HCT116 (cell line): Measurements from ENCODE around the gene MBLAC1. TPM values are rescaled to one million over a fixed set of nuclear protein-coding genes. Genes with fewer than 3 reads are reported as not detected.

ENCODE experiments used
- ATAC-seq: fragments of 200-7000 bp; cut with Tn5 transposase; 2 replicates; pipeline ENCODE4 v1.9.1; 2020; ENCODE audit warnings: mild to moderate bottlenecking, moderate library complexity
- BruUV-seq: library from RNA; stranded (reverse); fragments of 400-500 nt; replicated peaks from 2 replicates; lab custom pipeline; 2021; lab: Mats Ljungman, UMichigan
- CTCF ChIA-PET: fragments of 300-600 bp; sonication (Branson Sonifier 250); formaldehyde crosslinking; loops from one replicate; lab custom pipeline; 2021; ENCODE audit warnings: antibody characterized with exemption; lab: Charles Lee
- POLR2A ChIA-PET: fragments of 300-600, 350-600 bp; sonication (Branson Sonifier 250); formaldehyde crosslinking; loops from one replicate; lab custom pipeline; 2021; ENCODE audit warnings: antibody characterized with exemption; lab: Charles Lee
- RAD21 ChIA-PET, 2 experiments: fragments of 300-600 bp; sonication (Branson Sonifier 250); formaldehyde crosslinking; loops; one replicate each; lab custom pipeline; 2023; ENCODE audit warnings: low total read pairs in 2 of 2; ENCODE audit not compliant: uncharacterized antibody in 2 of 2, unreplicated experiment in 2 of 2, low non-redundant PET in 1 of 2; lab: Charles Lee
- DNase-seq: peaks from one replicate; pipeline ENCODE4 v3.0.0-alpha.2; 2010; ENCODE audit warnings: low read depth, low spot score
- H2AFZ ChIP-seq: fragments of 200-600 bp; shearing (Covaris generic), sonication (generic); 2 replicates; pipeline ENCODE4 v1.6.1; 2017; ENCODE audit warnings: low read depth, mixed run types, mixed read lengths, antibody characterized with exemption, low read length; ENCODE audit not compliant: poor library complexity, severe bottlenecking
- H3K27ac ChIP-seq: 2 replicates; pipeline ENCODE4 v1.5.1; 2012; ENCODE audit warnings: low read depth, low read length
- H3K27me3 ChIP-seq: fragments of 200-600 bp; sonication (generic); 2 replicates; pipeline ENCODE4 v1.6.1; 2016; ENCODE audit warnings: mixed run types, low read length, mixed read lengths; ENCODE audit not compliant: insufficient read depth
- H3K36me3 ChIP-seq, 2 experiments: fragments of 200-500 bp in 1 of 2; fragments of 200-600 bp in 1 of 2; sonication (Bioruptor generic) in 1 of 2; sonication (generic) in 1 of 2; 2 replicates each; pipeline versions ENCODE4 v1.5.1 to v1.6.1; 2014 to 2016; ENCODE audit warnings: low read length in 2 of 2, inconsistent platforms in 1 of 2, mixed read lengths in 1 of 2, mixed run types in 1 of 2; ENCODE audit not compliant: insufficient read depth in 2 of 2, control insufficient read depth in 1 of 2
- H3K4me1 ChIP-seq, 2 experiments: fragments of 200-600 bp in 1 of 2; sonication (generic) in 1 of 2; 2 replicates each; pipeline versions ENCODE4 v1.5.1 to v1.6.1; 2012 to 2017; ENCODE audit warnings: low read length in 2 of 2, inconsistent platforms in 1 of 2, mild to moderate bottlenecking in 1 of 2, mixed read lengths in 1 of 2, mixed run types in 1 of 2, moderate library complexity in 1 of 2; ENCODE audit not compliant: insufficient read depth in 2 of 2, control insufficient read depth in 1 of 2
- H3K4me2 ChIP-seq: fragments of 200-600 bp; sonication (generic); 2 replicates; pipeline ENCODE4 v1.6.1; 2017; ENCODE audit warnings: mixed run types, low read length, mixed read lengths
- H3K4me3 ChIP-seq, 2 experiments: fragments of 200-600 bp in 1 of 2; sonication (generic) in 1 of 2; replicated peaks in 1 of 2; 2 replicates each; pipeline ENCODE4 v1.5.1; 2011 to 2016; ENCODE audit warnings: low read length in 2 of 2, control low read depth in 1 of 2, low read depth in 1 of 2, mild to moderate bottlenecking in 1 of 2, mixed read lengths in 1 of 2, mixed run types in 1 of 2
- H3K79me2 ChIP-seq: fragments of 200-600 bp; sonication (generic); 2 replicates; pipeline ENCODE4 v1.6.1; 2017; ENCODE audit warnings: mild to moderate bottlenecking, mixed run types, low read length, moderate library complexity, mixed read lengths; ENCODE audit not compliant: insufficient read depth
- H3K9ac ChIP-seq: fragments of 200-600 bp; sonication (generic); 2 replicates; pipeline ENCODE4 v1.6.1; 2016; ENCODE audit warnings: low read length, mixed read lengths
- H3K9me2 ChIP-seq: fragments of 200-600 bp; sonication (generic), shearing (Covaris generic); 2 replicates; pipeline ENCODE4 v1.6.1; 2017; ENCODE audit warnings: mixed run types, mild to moderate bottlenecking, moderate library complexity; ENCODE audit not compliant: insufficient read depth
- H3K9me3 ChIP-seq, 2 experiments: fragments of 200-500 bp in 1 of 2; fragments of 200-600 bp in 1 of 2; sonication (Bioruptor generic) in 1 of 2; sonication (generic) in 1 of 2; 2 replicates each; pipeline ENCODE4 v1.6.1; 2014 to 2017; ENCODE audit warnings: low read length in 2 of 2, mixed read lengths in 2 of 2, inconsistent platforms in 1 of 2, low read depth in 1 of 2, mild to moderate bottlenecking in 1 of 2, mixed run types in 1 of 2, moderate library complexity in 1 of 2; ENCODE audit not compliant: control insufficient read depth in 1 of 2, insufficient read depth in 1 of 2
- H4K20me1 ChIP-seq: fragments of 200-600 bp; sonication (generic), shearing (Covaris generic); 2 replicates; pipeline ENCODE4 v1.6.1; 2017; ENCODE audit warnings: mixed run types, mild to moderate bottlenecking, moderate library complexity; ENCODE audit not compliant: insufficient read depth
- CBX3 ChIP-seq: IDR thresholded peaks from 2 replicates; pipeline ENCODE4 v1.6.1; 2012; ENCODE audit warnings: low read depth
- CEBPB ChIP-seq: IDR thresholded peaks from 2 replicates; pipeline ENCODE4 v1.6.1; 2012; ENCODE audit warnings: low read depth
- EZH2 ChIP-seq: fragments of 200-600 bp; sonication (generic); IDR thresholded peaks from 2 replicates; pipeline ENCODE4 v1.6.1; 2017; ENCODE audit warnings: antibody characterized with exemption, mixed run types
- EZH2phosphoT487 ChIP-seq: fragments of 200-600 bp; IDR thresholded peaks from 2 replicates; pipeline ENCODE4 v1.6.1; 2018; ENCODE audit warnings: antibody characterized with exemption, borderline replicate concordance
- POLR2A ChIP-seq: IDR thresholded peaks from 2 replicates; pipeline ENCODE4 v1.7.0; 2011; ENCODE audit warnings: borderline replicate concordance; ENCODE audit not compliant: insufficient read depth, insufficient read length; ENCODE audit errors: extremely low read depth
- REST ChIP-seq: IDR thresholded peaks from 2 replicates; pipeline ENCODE4 v1.6.1; 2012; ENCODE audit warnings: low read depth
- TCF7L2 ChIP-seq: IDR thresholded peaks from 2 replicates; pipeline ENCODE4 v1.7.0; 2011; ENCODE audit warnings: borderline replicate concordance, inconsistent platforms; ENCODE audit not compliant: insufficient read depth, insufficient read length; ENCODE audit errors: extremely low read depth
- ZBTB33 ChIP-seq: IDR thresholded peaks from 2 replicates; pipeline ENCODE4 v1.6.1; 2011; ENCODE audit warnings: mild to moderate bottlenecking, low read length, moderate library complexity; ENCODE audit not compliant: insufficient replicate concordance; ENCODE audit errors: extremely low read depth
- ZNF274 ChIP-seq: fragments of 200-500 bp; sonication (Bioruptor generic); IDR thresholded peaks from 2 replicates; pipeline ENCODE4 v1.6.1; 2014; ENCODE audit warnings: mild to moderate bottlenecking, low read depth, low read length, inconsistent platforms
- intact Hi-C: fragments of 100-400 bp; cut with micrococcal nuclease; formaldehyde crosslinking; loops from 2 replicates; pipeline ENCODE4 v1.10.0; 2022
- total RNA-seq: library from RNA; stranded (reverse); gene quantifications from one replicate; pipeline ENCODE4 v1.2.1, GENCODE V29; 2021; ENCODE audit not compliant: unreplicated experiment

Gene MBLAC1
- total RNA-seq, 1 experiment from 2014 or later, result 2.0 TPM

DNA sequence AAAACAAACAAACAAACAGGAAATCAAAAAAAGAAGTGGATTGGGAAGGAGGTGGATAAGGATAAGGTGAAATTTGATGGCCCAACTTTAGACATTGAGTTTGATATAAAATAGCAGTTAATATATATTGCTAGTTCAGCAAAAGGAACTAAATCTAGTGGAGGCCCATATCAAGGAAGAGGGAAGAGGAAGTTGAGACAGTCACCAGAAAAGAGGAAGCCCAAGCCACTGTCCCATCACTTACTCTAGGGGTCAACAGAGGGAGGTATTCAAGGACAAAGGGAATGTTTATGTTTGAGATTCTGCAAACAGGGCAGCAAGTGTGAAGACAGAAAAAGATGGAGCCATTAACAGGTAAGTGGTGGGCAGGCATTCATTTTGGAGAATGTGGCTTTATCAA lies 25.6 kb downstream of the MBLAC1 start:
- CTCF ChIA-PET, result no interaction called here
- BruUV-seq, result no TSS peak
- no peaks in the 10 kb centered on the region for H3K27me3 ChIP-seq
- H3K36me3 ChIP-seq, result peaks cover 14 to 16% of the 10 kb centered on the region in 2 experiments; a peak in 3 of 4 replicates
- RAD21 ChIA-PET, result no interaction called here
- intact Hi-C loops, result no loop called here
- H3K4me2 ChIP-seq, result no peak overlapping the region
- peaks cover 13 to 30% of the 10 kb centered on the region in 2 experiments for H3K4me1 ChIP-seq
- ATAC-seq (no peak), DNase-seq (no peak)
- no peaks in the 10 kb centered on the region for H3K9me3 ChIP-seq
- TF ChIP-seq CBX3 (no peak), REST (no peak), POLR2A (no peak)
- POLR2A ChIA-PET, result no interaction called here
- no peak overlapping the region for H3K9ac ChIP-seq
- H3K27ac ChIP-seq, result no peak overlapping the region
- no peaks in the 10 kb centered on the region for H3K9me2 ChIP-seq
- H2AFZ ChIP-seq, result no peak overlapping the region
- no peaks in the 10 kb centered on the region for H4K20me1 ChIP-seq
- H3K79me2 ChIP-seq, result peaks cover 36% of the 10 kb centered on the region
- no peak overlapping the region for H3K4me3 ChIP-seq

GRCh38 chr7:100152937-100153666 lies 26.3 kb downstream of the MBLAC1 start:
- ChIA-PET POLR2A (no interaction called here), CTCF (no interaction called here), RAD21 (no interaction called here)
- no peaks in the 10 kb centered on the region for H4K20me1 ChIP-seq
- H2AFZ ChIP-seq, result no peak overlapping the region
- intact Hi-C loops, result no loop called here
- no peaks in the 10 kb centered on the region for H3K27me3 ChIP-seq
- H3K79me2 ChIP-seq, result peaks cover 43% of the 10 kb centered on the region
- TF ChIP-seq ZNF274 (no peak), EZH2 (no peak), TCF7L2 (no peak), EZH2phosphoT487 (no peak), CEBPB (no peak), ZBTB33 (no peak)
- peaks cover 14 to 31% of the 10 kb centered on the region in 2 experiments for H3K4me1 ChIP-seq
- no peak overlapping the region for H3K4me2 ChIP-seq
- H3K9me2 ChIP-seq, result no peaks in the 10 kb centered on the region
- H3K4me3 ChIP-seq, result no peak overlapping the region
- peaks cover 14 to 16% of the 10 kb centered on the region in 2 experiments; a peak in 3 of 4 replicates for H3K36me3 ChIP-seq
- no peaks in the 10 kb centered on the region for H3K9me3 ChIP-seq
- BruUV-seq, result no TSS peak
- no peak overlapping the region for H3K27ac ChIP-seq
- H3K9ac ChIP-seq, result no peak overlapping the region
- DNase-seq (no peak), ATAC-seq (no peak)
